Fibroblast of lung (primary cell): ENCODE results near the gene SEPTIN12. TPM values are rescaled to one million over a fixed set of nuclear protein-coding genes. Genes with fewer than 3 reads are reported as not detected.

Source experiments
- DNase-seq, 2 donors: peaks; one replicate each; pipeline versions ENCODE4 v3.0.0 to v3.0.0-alpha.2; 2010; ENCODE audit warnings: low read depth in 2 of 2
- H2AFZ ChIP-seq: 2 replicates; pipeline ENCODE4 v1.5.1; 2012; ENCODE audit warnings: low read length, control low read depth, inconsistent platforms
- H3K27ac ChIP-seq: 2 replicates; pipeline ENCODE4 v1.5.1; 2011; ENCODE audit warnings: low read length, control low read depth; ENCODE audit not compliant: insufficient read depth
- H3K27me3 ChIP-seq: 2 replicates; pipeline ENCODE4 v1.5.1; 2011; ENCODE audit warnings: mild to moderate bottlenecking, low read length; ENCODE audit not compliant: control insufficient read depth, insufficient read depth
- H3K36me3 ChIP-seq: 2 replicates; pipeline ENCODE4 v1.5.1; 2011; ENCODE audit warnings: low read length; ENCODE audit not compliant: control insufficient read depth, insufficient read depth
- H3K4me1 ChIP-seq: 2 replicates; pipeline ENCODE4 v1.5.1; 2011; ENCODE audit warnings: low read length; ENCODE audit not compliant: control insufficient read depth, insufficient read depth; ENCODE audit errors: extremely low read depth
- H3K4me2 ChIP-seq: 2 replicates; pipeline ENCODE4 v1.5.1; 2011; ENCODE audit warnings: low read length, control low read depth; ENCODE audit not compliant: insufficient read depth; ENCODE audit errors: extremely low read depth
- H3K4me3 ChIP-seq, 4 experiments: fragments of 200-600 bp in 1 of 4; sonication (generic) in 1 of 4; replicated peaks in 1 of 4; 2 replicates each; pipeline ENCODE4 v1.5.1; 2011 to 2016; ENCODE audit warnings: low read length in 4 of 4, low read depth in 3 of 4, mild to moderate bottlenecking in 3 of 4, control low read depth in 2 of 4, inconsistent platforms in 1 of 4, mixed read lengths in 1 of 4; ENCODE audit not compliant: insufficient read depth in 1 of 4; ENCODE audit errors: control extremely low read depth in 1 of 4
- H3K79me2 ChIP-seq: 2 replicates; pipeline ENCODE4 v1.5.1; 2012; ENCODE audit warnings: mild to moderate bottlenecking, low read length, inconsistent platforms; ENCODE audit not compliant: control insufficient read depth, insufficient read depth
- H3K9ac ChIP-seq: 2 replicates; pipeline ENCODE4 v1.5.1; 2011; ENCODE audit warnings: mild to moderate bottlenecking, low read length, control low read depth; ENCODE audit not compliant: insufficient read depth
- H3K9me3 ChIP-seq: 2 replicates; pipeline ENCODE4 v1.5.1; 2012; ENCODE audit warnings: low read depth, low read length; ENCODE audit not compliant: control insufficient read depth, insufficient read depth
- H4K20me1 ChIP-seq: 2 replicates; pipeline ENCODE4 v1.5.1; 2011; ENCODE audit warnings: low read length; ENCODE audit not compliant: control insufficient read depth, insufficient read depth; ENCODE audit errors: extremely low read depth
- EZH2 ChIP-seq: IDR thresholded peaks from 2 replicates; pipeline ENCODE4 v1.5.1; 2012; ENCODE audit warnings: low read length, control low read depth, mild to moderate bottlenecking; ENCODE audit errors: missing control alignments
- polyA plus RNA-seq, 2 donors: library from polyadenylated mRNA; depleted of rRNA in 1 of 2; stranded (reverse) in 1 of 2; unstranded in 1 of 2; fragments of >200 nt; gene quantifications; 2 replicates each; pipeline ENCODE4 v1.2.1, GENCODE V29; 2011 to 2012; ENCODE audit warnings: missing spikeins in 1 of 2
- total RNA-seq: library from RNA; depleted of rRNA; stranded (reverse); fragments of >200 nt; gene quantifications from 2 replicates; pipeline ENCODE4 v1.2.1, GENCODE V29; 2014
- TF ChIP-seq, protein P1 (sequence below), 2 donors: IDR thresholded peaks in 1 of 2; conservative IDR thresholded peaks in 1 of 2; 1 replicate in 1 of 2; 2 replicates in 1 of 2; pipeline ENCODE4 v1.5.1; 2011 to 2012; ENCODE audit warnings: low read length in 2 of 2, control low read depth in 1 of 2, inconsistent platforms in 1 of 2, low read depth in 1 of 2, mild to moderate bottlenecking in 1 of 2

The SEPTIN12 gene
- total and polyA plus RNA-seq, 2 donors (not counting 1 experiment from before 2014, with no cell fraction given) = not detected

DNA sequence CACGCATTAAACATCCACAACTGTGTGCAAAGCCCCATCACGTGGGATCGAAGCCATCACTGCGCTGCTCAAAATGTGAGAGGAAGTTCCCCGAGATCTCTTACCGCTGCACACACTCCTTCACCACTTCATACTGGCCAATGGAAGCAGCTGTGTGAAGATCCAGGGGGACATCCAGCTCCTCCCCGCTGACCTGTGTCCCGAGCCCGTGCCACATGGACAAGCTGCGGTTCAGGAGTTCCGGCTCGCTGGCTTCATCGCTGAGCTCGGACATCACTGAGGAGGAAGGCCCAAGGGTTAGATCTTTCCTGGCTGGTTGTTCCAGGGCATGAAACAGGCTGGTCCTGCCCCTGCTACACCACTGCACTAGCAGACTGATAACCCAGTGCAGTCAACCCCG lies 58.3 kb downstream of the SEPTIN12 start:
- Histone ChIP-seq H3K36me3 (peaks cover 10% of the 10 kb centered on the region), H2AFZ (no peak overlapping the region)

DNA sequence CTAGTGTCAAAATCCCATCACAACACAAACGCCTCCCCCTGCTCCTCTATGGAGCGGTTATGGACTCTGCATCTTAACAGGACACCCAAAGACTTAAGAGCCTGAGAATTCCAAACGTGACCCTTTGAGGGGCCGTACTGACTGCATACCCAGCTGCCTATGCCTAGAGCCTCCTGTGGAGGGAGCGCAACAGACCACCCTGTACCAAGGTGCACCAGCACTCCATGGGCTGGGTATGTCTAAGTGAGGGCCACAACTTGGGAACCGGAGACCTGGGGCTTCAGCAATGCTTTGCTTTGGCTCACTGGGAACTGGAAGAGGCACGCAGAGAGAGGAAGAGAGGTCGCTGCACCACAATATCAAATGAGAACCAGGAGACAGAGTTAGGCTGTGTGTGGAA lies 59.5 kb downstream of the SEPTIN12 start:
- H4K20me1 ChIP-seq = no peaks in the 10 kb centered on the region
- H3K9me3 ChIP-seq = no peaks in the 10 kb centered on the region
- no peak overlapping the region for H3K9ac ChIP-seq
- DNase-seq = no peak
- TF ChIP-seq, protein P1, sequence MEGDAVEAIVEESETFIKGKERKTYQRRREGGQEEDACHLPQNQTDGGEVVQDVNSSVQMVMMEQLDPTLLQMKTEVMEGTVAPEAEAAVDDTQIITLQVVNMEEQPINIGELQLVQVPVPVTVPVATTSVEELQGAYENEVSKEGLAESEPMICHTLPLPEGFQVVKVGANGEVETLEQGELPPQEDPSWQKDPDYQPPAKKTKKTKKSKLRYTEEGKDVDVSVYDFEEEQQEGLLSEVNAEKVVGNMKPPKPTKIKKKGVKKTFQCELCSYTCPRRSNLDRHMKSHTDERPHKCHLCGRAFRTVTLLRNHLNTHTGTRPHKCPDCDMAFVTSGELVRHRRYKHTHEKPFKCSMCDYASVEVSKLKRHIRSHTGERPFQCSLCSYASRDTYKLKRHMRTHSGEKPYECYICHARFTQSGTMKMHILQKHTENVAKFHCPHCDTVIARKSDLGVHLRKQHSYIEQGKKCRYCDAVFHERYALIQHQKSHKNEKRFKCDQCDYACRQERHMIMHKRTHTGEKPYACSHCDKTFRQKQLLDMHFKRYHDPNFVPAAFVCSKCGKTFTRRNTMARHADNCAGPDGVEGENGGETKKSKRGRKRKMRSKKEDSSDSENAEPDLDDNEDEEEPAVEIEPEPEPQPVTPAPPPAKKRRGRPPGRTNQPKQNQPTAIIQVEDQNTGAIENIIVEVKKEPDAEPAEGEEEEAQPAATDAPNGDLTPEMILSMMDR (conservative IDR thresholded peaks at IDR 0.05 in 1 of 2, IDR thresholded peaks at IDR 0.05 in 1 of 2; ENCODE audit: low read depth in 1 of 2, low read length in 2 of 2) = no peak
- TF ChIP-seq EZH2 = no peak
- no peak overlapping the region for H3K4me2 ChIP-seq
- H3K27me3 ChIP-seq = no peaks in the 10 kb centered on the region
- H3K4me1 ChIP-seq = no peaks in the 10 kb centered on the region
- no peak overlapping the region for H3K4me3 ChIP-seq
- peaks cover 9% of the 10 kb centered on the region for H3K79me2 ChIP-seq
- peaks cover 11% of the 10 kb centered on the region for H3K36me3 ChIP-seq
- H2AFZ ChIP-seq = no peak overlapping the region
- H3K27ac ChIP-seq = no peak overlapping the region

More for the DNA sequence above, 58.3 kb downstream of the SEPTIN12 start:
- H3K9me3 ChIP-seq = no peaks in the 10 kb centered on the region
- H3K4me1 ChIP-seq = no peaks in the 10 kb centered on the region
- H3K4me2 ChIP-seq = no peak overlapping the region
- DNase-seq = no peak
- H4K20me1 ChIP-seq = no peaks in the 10 kb centered on the region
- no peak overlapping the region for H3K4me3 ChIP-seq
- H3K27ac ChIP-seq = no peak overlapping the region
- peaks cover 11% of the 10 kb centered on the region for H3K79me2 ChIP-seq
- H3K9ac ChIP-seq = no peak overlapping the region
- TF ChIP-seq, protein P1 (conservative IDR thresholded peaks at IDR 0.05 in 1 of 2, IDR thresholded peaks at IDR 0.05 in 1 of 2; ENCODE audit: low read depth in 1 of 2, low read length in 2 of 2) = no peak
- TF ChIP-seq EZH2 = no peak
- H3K27me3 ChIP-seq = no peaks in the 10 kb centered on the region

Other genes with a start within 250 kb of the SEPTIN12 start
- gene CDIP1, start 249.6 kb downstream of the SEPTIN12 start, total RNA-seq = 4.9 and 12.2 TPM in 2 replicates
- 6.3 and 11.7 TPM in 2 replicates for gene CDIP1, start 249.6 kb downstream of the SEPTIN12 start, polyA plus RNA-seq
- gene C16orf96, start 232.0 kb downstream of the SEPTIN12 start, total RNA-seq = under 0.01 TPM in 2 replicates
- gene C16orf96, start 232.0 kb downstream of the SEPTIN12 start, polyA plus RNA-seq = 0.01 TPM in 1 of 2 replicates, not detected in the other
- gene UBALD1, start 173.5 kb downstream of the SEPTIN12 start, total RNA-seq = 3.6 and 4.4 TPM in 2 replicates
- 2.2 and 3.7 TPM in 2 replicates for gene UBALD1, start 173.5 kb downstream of the SEPTIN12 start, polyA plus RNA-seq
- gene MGRN1, start 163.5 kb downstream of the SEPTIN12 start, total RNA-seq = 15.9 and 26.1 TPM in 2 replicates
- 5.4 and 9.6 TPM in 2 replicates for gene MGRN1, start 163.5 kb downstream of the SEPTIN12 start, polyA plus RNA-seq
- 17.2 and 21.5 TPM in 2 replicates for gene NUDT16L1, start 94.8 kb downstream of the SEPTIN12 start, total RNA-seq
- gene NUDT16L1, start 94.8 kb downstream of the SEPTIN12 start, polyA plus RNA-seq = 14.0 and 19.7 TPM in 2 replicates
- gene ANKS3, start 54.1 kb downstream of the SEPTIN12 start, total RNA-seq = 26.2 and 26.3 TPM in 2 replicates
- 8.4 and 11.9 TPM in 2 replicates for gene ANKS3, start 54.1 kb downstream of the SEPTIN12 start, polyA plus RNA-seq
- 0.26 and 0.50 TPM in 2 replicates for gene DNAAF8, start 53.8 kb downstream of the SEPTIN12 start, total RNA-seq
- 0.84 and 0.95 TPM in 2 replicates for gene DNAAF8, start 53.8 kb downstream of the SEPTIN12 start, polyA plus RNA-seq
- gene ZNF500, start 21.2 kb downstream of the SEPTIN12 start, total RNA-seq = 6.9 and 7.1 TPM in 2 replicates
- 3.1 TPM in 2 replicates for gene ZNF500, start 21.2 kb downstream of the SEPTIN12 start, polyA plus RNA-seq
- not detected in 2 replicates for gene SMIM22, start 7.0 kb upstream of the SEPTIN12 start, total RNA-seq
- gene SMIM22, start 7.0 kb upstream of the SEPTIN12 start, polyA plus RNA-seq = not detected in 2 replicates
- gene ROGDI, start 14.3 kb upstream of the SEPTIN12 start, total RNA-seq = 11.6 and 13.0 TPM in 2 replicates
- 8.6 and 9.2 TPM in 2 replicates for gene ROGDI, start 14.3 kb upstream of the SEPTIN12 start, polyA plus RNA-seq
- gene GLYR1, start 58.9 kb upstream of the SEPTIN12 start, total RNA-seq = 39.6 and 40.8 TPM in 2 replicates
- gene GLYR1, start 58.9 kb upstream of the SEPTIN12 start, polyA plus RNA-seq = 28.6 and 42.2 TPM in 2 replicates
- 19.5 and 21.1 TPM in 2 replicates for gene UBN1, start 59.1 kb upstream of the SEPTIN12 start, total RNA-seq
- gene UBN1, start 59.1 kb upstream of the SEPTIN12 start, polyA plus RNA-seq = 13.6 and 15.3 TPM in 2 replicates
- gene PPL, start 148.8 kb upstream of the SEPTIN12 start, total RNA-seq = 43.7 and 50.5 TPM in 2 replicates
- 3.3 and 5.0 TPM in 2 replicates for gene PPL, start 148.8 kb upstream of the SEPTIN12 start, polyA plus RNA-seq
- 0.77 and 0.99 TPM in 2 replicates for gene SEC14L5, start 170.0 kb upstream of the SEPTIN12 start, total RNA-seq
- gene SEC14L5, start 170.0 kb upstream of the SEPTIN12 start, polyA plus RNA-seq = 0.05 TPM in 2 replicates
- gene NAGPA, start 245.6 kb upstream of the SEPTIN12 start, total RNA-seq = 16.7 and 17.7 TPM in 2 replicates
- 9.7 and 11.4 TPM in 2 replicates for gene NAGPA, start 245.6 kb upstream of the SEPTIN12 start, polyA plus RNA-seq